ENCODE data around the gene LAMA2.

- no peak for TF ChIP-seq CTCF (IDR thresholded peaks at IDR 0.05)
- no peak for TF ChIP-seq POLR2A (IDR thresholded peaks at IDR 0.05)
Measured at GRCh38 chr6:129314575-129314974, 431.6 kb downstream of the LAMA2 start.
